B cell (primary cell): Measurements from ENCODE around the gene SORL1-AS1.

Source experiments
- ATAC-seq: fragments of 200-7000 bp; cut with Tn5 transposase; one replicate; pipeline ENCODE4 v1.10.0; 2021; ENCODE audit warnings: low read depth, mild to moderate bottlenecking, moderate number of reproducible peaks, moderate library complexity
- CTCF ChIA-PET: fragments of 350-600 bp; sonication (Branson Sonifier 250); formaldehyde crosslinking; loops from one replicate; lab custom pipeline; 2021; ENCODE audit warnings: antibody characterized with exemption, inconsistent platforms; lab: Charles Lee
- POLR2A ChIA-PET: fragments of 350-600 bp; sonication (Branson Sonifier 250); formaldehyde crosslinking; loops from one replicate; lab custom pipeline; 2021; ENCODE audit warnings: antibody characterized with exemption; lab: Charles Lee
- DNase-seq: peaks from one replicate; pipeline ENCODE4 v3.0.0; 2013
- H2AFZ ChIP-seq: 2 replicates; pipeline ENCODE4 v1.6.1; 2012; ENCODE audit warnings: mild to moderate bottlenecking, low read depth, low read length; ENCODE audit not compliant: insufficient read depth, poor library complexity, severe bottlenecking
- H3K27ac ChIP-seq, 2 donors: 1 replicate in 1 of 2; 2 replicates in 1 of 2; pipeline ENCODE4 v1.5.1; 2012 to 2013; ENCODE audit warnings: low read length in 2 of 2, mild to moderate bottlenecking in 2 of 2, moderate library complexity in 1 of 2
- H3K27me3 ChIP-seq, 4 experiments: fragments of 200-600 bp in 1 of 4; sonication (generic) in 1 of 4; replicated peaks in 1 of 4; 1 replicate in 2 of 4; 2 replicates in 2 of 4; pipeline versions ENCODE4 v1.6.1 to v1.7.0; 2013 to 2016; ENCODE audit warnings: low read length in 3 of 4, mild to moderate bottlenecking in 2 of 4, mixed read lengths in 1 of 4, moderate library complexity in 1 of 4; ENCODE audit not compliant: insufficient read depth in 4 of 4, control insufficient read depth in 3 of 4; ENCODE audit errors: control extremely low read depth in 1 of 4
- H3K36me3 ChIP-seq, 2 experiments: replicated peaks in 1 of 2; 1 replicate in 1 of 2; 2 replicates in 1 of 2; pipeline versions ENCODE4 v1.6.1 to v1.7.1; 2013; ENCODE audit warnings: low read length in 1 of 2; ENCODE audit not compliant: insufficient read depth in 2 of 2, control insufficient read depth in 1 of 2; ENCODE audit errors: control extremely low read depth in 1 of 2, extremely low read depth in 1 of 2
- H3K4me1 ChIP-seq, 2 donors: fragments of 200-600 bp in 1 of 2; sonication (generic) in 1 of 2; 1 replicate in 1 of 2; 2 replicates in 1 of 2; pipeline versions ENCODE4 v1.5.1 to v1.6.1; 2013 to 2017; ENCODE audit warnings: low read length in 2 of 2; ENCODE audit not compliant: control insufficient read depth in 2 of 2, insufficient read depth in 2 of 2
- H3K4me2 ChIP-seq: replicated peaks from 2 replicates; pipeline ENCODE3; 2012; ENCODE audit warnings: mild to moderate bottlenecking, low read depth, low read length; ENCODE audit not compliant: poor library complexity, severe bottlenecking
- H3K4me3 ChIP-seq, 5 experiments: fragments of 200-600 bp in 1 of 5; sonication (generic) in 1 of 5; 1 replicate in 3 of 5; 2 replicates in 2 of 5; pipeline versions ENCODE4 v1.5.1 to v1.7.0; 2011 to 2016; ENCODE audit warnings: low read length in 4 of 5, mild to moderate bottlenecking in 4 of 5, low read depth in 2 of 5, control low read depth in 1 of 5, moderate library complexity in 1 of 5; ENCODE audit not compliant: insufficient read depth in 1 of 5; ENCODE audit errors: control extremely low read depth in 1 of 5, extremely low read depth in 1 of 5
- H3K79me2 ChIP-seq: fragments of 200-600 bp; sonication (generic); one replicate; pipeline ENCODE4 v1.6.0; 2016; ENCODE audit warnings: low read length; ENCODE audit not compliant: control insufficient read depth, insufficient read depth
- H3K9ac ChIP-seq: fragments of 200-600 bp; sonication (generic); 2 replicates; pipeline ENCODE4 v1.6.1; 2017; ENCODE audit warnings: mild to moderate bottlenecking, low read length, moderate library complexity
- H3K9me3 ChIP-seq, 3 donors: one replicate each; pipeline versions ENCODE4 v1.6.1 to v1.7.1; 2013; ENCODE audit warnings: low read length in 2 of 3; ENCODE audit not compliant: control insufficient read depth in 2 of 3, insufficient read depth in 1 of 3; ENCODE audit errors: control extremely low read depth in 1 of 3
- H4K20me1 ChIP-seq: 2 replicates; pipeline ENCODE4 v1.6.0; 2012; ENCODE audit warnings: mild to moderate bottlenecking, low read length; ENCODE audit not compliant: insufficient read depth, control insufficient read depth, poor library complexity, severe bottlenecking
- H3K27ac Mint-ChIP-seq: one replicate; pipeline ENCODE4 v1.8.0; 2021; ENCODE audit warnings: mixed read lengths
- H3K27me3 Mint-ChIP-seq: one replicate; pipeline ENCODE4 v1.8.0; 2021; ENCODE audit warnings: mixed read lengths
- H3K4me1 Mint-ChIP-seq: one replicate; pipeline ENCODE4 v1.8.0; 2021; ENCODE audit warnings: mixed read lengths
- H3K4me3 Mint-ChIP-seq: one replicate; pipeline ENCODE4 v1.8.0; 2021; ENCODE audit warnings: mixed read lengths
- H3K9me3 Mint-ChIP-seq: one replicate; pipeline ENCODE4 v1.8.0; 2022; ENCODE audit warnings: mixed read lengths; ENCODE audit not compliant: insufficient read depth
- CTCF ChIP-seq: fragments of 200-600 bp; IDR thresholded peaks from one replicate; pipeline ENCODE4 v1.8.0; 2022; ENCODE audit warnings: antibody characterized with exemption, mild to moderate bottlenecking
- EZH2 ChIP-seq: IDR thresholded peaks from 2 replicates; pipeline ENCODE4 v1.6.1; 2012; ENCODE audit warnings: borderline replicate concordance, low read depth, mild to moderate bottlenecking, moderate library complexity, low read length; ENCODE audit not compliant: insufficient read depth, poor library complexity, severe bottlenecking
- WGBS: methylation state at CpG from one replicate; pipeline ENCODE4 v1.1.5; 2013; ENCODE audit warnings: missing lambda C conversion rate; ENCODE audit not compliant: insufficient coverage; 5-methylcytosine and 5-hydroxymethylcytosine counted together
- intact Hi-C: fragments of 100-400 bp; cut with micrococcal nuclease; formaldehyde crosslinking; loops from one replicate; pipeline ENCODE4 v1.10.0; 2022

The SORL1-AS1 gene

GRCh38 chr11:121448431-121448941 is 4.3 kb downstream of the SORL1-AS1 start:
- peaks cover 73 to 78% of the 10 kb centered on the region in 2 donors for H3K4me1 ChIP-seq
- peak overlapping the region in 1 of 5 experiments; percentile 15 for H3K4me3 ChIP-seq
- H3K27ac ChIP-seq, result peak overlapping the region; percentile 61 to 76
- H3K27me3 ChIP-seq, result peaks cover 0 to 4% (median 0%) of the 10 kb centered on the region in 4 experiments
- H4K20me1 ChIP-seq, result no peaks in the 10 kb centered on the region
- H3K27me3 Mint-ChIP-seq, result no peaks in the 10 kb centered on the region
- peaks cover 30% of the 10 kb centered on the region for H3K79me2 ChIP-seq
- no peak overlapping the region for H3K9ac ChIP-seq
- H3K4me1 Mint-ChIP-seq, result peaks cover 80% of the 10 kb centered on the region
- H3K9me3 Mint-ChIP-seq, result no peaks in the 10 kb centered on the region
- WGBS, result 83% methylated on average over 1 of the region's 3 CpGs
- ChIA-PET POLR2A (interaction anchor here (7.1 kb wide), 1 partner anchor 18 kb away, joined by 46 read pairs; no protein-coding TSS in a partner anchor), CTCF (interaction anchor here (0.8 to 4.7 kb wide), 8 partner anchors 11 to 144 kb away, joined by 3 to 42 read pairs (median 4); no protein-coding TSS in a partner anchor)
- intact Hi-C loops, result loop anchor here (1.0 kb wide), 1 partner anchor 18 kb away; no protein-coding TSS in a partner anchor
- H3K36me3 ChIP-seq, result no peaks in the 10 kb centered on the region
- H3K4me2 ChIP-seq, result peak overlapping the region; percentile 82
- ATAC-seq (peak; percentile 43), DNase-seq (peak; percentile 61)
- H3K4me3 Mint-ChIP-seq, result peak overlapping the region; percentile 26
- peak overlapping the region; percentile 65 for H3K27ac Mint-ChIP-seq
- H2AFZ ChIP-seq, result no peak overlapping the region
- no peak for TF ChIP-seq EZH2
- H3K9me3 ChIP-seq, result peaks cover 0 to 3% (median 0%) of the 10 kb centered on the region in 3 donors

GRCh38 chr11:121448011-121448410 is 4.8 kb downstream of the SORL1-AS1 start:
- H4K20me1 ChIP-seq, result no peaks in the 10 kb centered on the region
- no peaks in the 10 kb centered on the region for H3K36me3 ChIP-seq
- Mint-ChIP-seq H3K27ac (peak overlapping the region; percentile 65), H3K27me3 (no peaks in the 10 kb centered on the region), H3K9me3 (no peaks in the 10 kb centered on the region), H3K4me3 (peak overlapping the region; percentile 26), H3K4me1 (peaks cover 75% of the 10 kb centered on the region)
- peaks cover 27% of the 10 kb centered on the region for H3K79me2 ChIP-seq
- ChIA-PET POLR2A (interaction anchor here (1.2 to 7.1 kb wide), 2 partner anchors 17 to 80 kb away, joined by 3 to 46 read pairs; no protein-coding TSS in a partner anchor), CTCF (interaction anchor here (0.8 to 1.6 kb wide), 2 partner anchors 18 to 80 kb away, joined by 3 to 4 read pairs; no protein-coding TSS in a partner anchor)
- peak overlapping the region; percentile 61 to 76 for H3K27ac ChIP-seq
- peaks cover 68 to 73% of the 10 kb centered on the region in 2 donors for H3K4me1 ChIP-seq
- 100% methylated on average over 1 of the region's 4 CpGs for WGBS
- TF ChIP-seq EZH2 (no peak), CTCF (no peak)
- DNase-seq (no peak), ATAC-seq (no peak)
- no peak overlapping the region for H3K9ac ChIP-seq
- H3K4me3 ChIP-seq, result no peak overlapping the region
- peaks cover 0 to 3% (median 0%) of the 10 kb centered on the region in 3 donors for H3K9me3 ChIP-seq
- no peak overlapping the region for H2AFZ ChIP-seq
- intact Hi-C loops, result loop anchor here (1.0 kb wide), 1 partner anchor 18 kb away; no protein-coding TSS in a partner anchor
- peaks cover 0 to 4% (median 0%) of the 10 kb centered on the region in 4 experiments for H3K27me3 ChIP-seq
- peak overlapping the region; percentile 82 for H3K4me2 ChIP-seq
